Transverse colon (tissue), 4 donors: Measurements from ENCODE around the gene ALKBH5. TPM values are rescaled to one million over a fixed set of nuclear protein-coding genes. Genes with fewer than 3 reads are reported as not detected.

Experiments used
- DNase-seq: peaks from one replicate; pipeline ENCODE4 v3.0.0-alpha.2; 2019
- H3K27ac ChIP-seq, 4 donors: fragments of 200-600 bp; sonication (generic); 2 replicates each; pipeline ENCODE4 v1.5.1; 2016 to 2018; ENCODE audit warnings: inconsistent platforms in 4 of 4
- H3K27me3 ChIP-seq: fragments of 200-600 bp; sonication (generic); 2 replicates; pipeline ENCODE4 v1.5.1; 2017; ENCODE audit warnings: inconsistent platforms
- H3K36me3 ChIP-seq, 4 donors: fragments of 200-600 bp; sonication (generic); 2 replicates each; pipeline ENCODE4 v1.5.1; 2017 to 2019; ENCODE audit warnings: inconsistent platforms in 4 of 4
- H3K4me1 ChIP-seq, 4 donors: fragments of 200-600 bp; sonication (generic); 2 replicates each; pipeline ENCODE4 v1.5.1; 2017 to 2020; ENCODE audit warnings: inconsistent platforms in 4 of 4
- H3K4me3 ChIP-seq, 4 donors: fragments of 200-600 bp; sonication (generic); 1 replicate in 1 of 4; 2 replicates in 3 of 4; pipeline versions ENCODE4 v1.5.1 to v1.6.1; 2017 to 2019; ENCODE audit warnings: inconsistent platforms in 4 of 4
- H3K9me3 ChIP-seq, 2 donors: fragments of 200-600 bp; sonication (generic); 2 replicates each; pipeline ENCODE4 v1.5.1; 2017 to 2019; ENCODE audit warnings: inconsistent platforms in 2 of 2
- CTCF ChIP-seq, 5 experiments: fragments of 200-600 bp in 3 of 5; fragments of 450-650 bp in 2 of 5; sonication (generic) in 3 of 5; IDR thresholded peaks; 1 replicate in 2 of 5; 2 replicates in 3 of 5; pipeline ENCODE4 v1.5.1; 2016 to 2017; ENCODE audit warnings: antibody characterized with exemption in 5 of 5, inconsistent platforms in 3 of 5, mild to moderate bottlenecking in 2 of 5, moderate library complexity in 1 of 5
- EP300 ChIP-seq: sonication (generic); formaldehyde crosslinking; IDR thresholded peaks from one replicate; pipeline ENCODE4 v1.6.1; 2017; ENCODE audit warnings: antibody characterized with exemption, low read depth
- POLR2A ChIP-seq: fragments of 450-650 bp; IDR thresholded peaks from one replicate; pipeline ENCODE4 v1.6.1; 2016; ENCODE audit warnings: antibody characterized with exemption, mild to moderate bottlenecking, moderate library complexity
- POLR2AphosphoS5 ChIP-seq, 3 donors: sonication (generic); formaldehyde crosslinking; IDR thresholded peaks; one replicate each; pipeline ENCODE4 v1.6.1; 2016; ENCODE audit warnings: antibody characterized with exemption in 3 of 3
- WGBS, 2 donors: methylation state at CpG; one replicate each; pipeline ENCODE4 v1.1.5; 2018; ENCODE audit warnings: low coverage in 1 of 2; 5-methylcytosine and 5-hydroxymethylcytosine counted together
- in situ Hi-C, 4 donors: fragments of 200-750 bp; cut with MboI; loops; one replicate each; pipeline versions ENCODE4 v1.15.0 to v1.15.1; 2017; ENCODE audit warnings: low sequenced_read_pairs in 3 of 4, low pct_ligation_motif_present in 1 of 4, low pct_unique_long_range_greater_than_20kb in 1 of 4
- intact Hi-C: fragments of 100-400 bp; cut with DNase I; formaldehyde crosslinking; loops from one replicate; pipeline ENCODE4 v1.15.1; 2023; ENCODE audit warnings: low total_unique reads
- total RNA-seq, 4 donors: library from RNA; depleted of rRNA; stranded (reverse); fragments of >200 nt; gene quantifications; one replicate each; pipeline ENCODE4 v1.1.0, GENCODE V29; 2016

ALKBH5 gene
- total RNA-seq, 4 donors from 2014 or later = 69.2 to 109 (median 88.4) TPM

GRCh38 chr17:18246880-18247612 lies 63.4 kb downstream of the ALKBH5 start:
- Histone ChIP-seq H3K4me3 (peak overlapping the region in 2 of 4 donors; percentile 6 to 21), H3K27ac (peak overlapping the region; percentile 55 to 77 (median 60)), H3K4me1 (peaks cover 0 to 19% (median 4%) of the 10 kb centered on the region in 4 donors), H3K36me3 (peaks cover 0 to 33% (median 15%) of the 10 kb centered on the region in 4 donors), H3K27me3 (no peaks in the 10 kb centered on the region), H3K9me3 (no peaks in the 10 kb centered on the region)
- intact Hi-C loops = no loop called here
- in situ Hi-C loops = no loop called here
- peak; percentile 93 for DNase-seq
- WGBS, 2 donors = 46% methylated on average over 44 of the region's 46 CpGs; no CpG with 5 or more reads in 1 of the 2 donors
- TF ChIP-seq EP300 (no peak), POLR2AphosphoS5 (IDR thresholded peaks at IDR 0.05) (peak in 2 of 3 donors; percentile 43 to 62), POLR2A (peak; percentile 44), CTCF (IDR thresholded peaks at IDR 0.05) (no peak)

GRCh38 chr17:18247613-18248001 lies 64.0 kb downstream of the ALKBH5 start:
- Histone ChIP-seq H3K4me3 (no peak overlapping the region), H3K36me3 (peaks cover 0 to 39% (median 18%) of the 10 kb centered on the region in 4 donors), H3K27ac (peak overlapping the region in 3 of 4 donors; percentile 59 to 77 (median 62)), H3K27me3 (no peaks in the 10 kb centered on the region), H3K4me1 (peaks cover 0 to 19% (median 4%) of the 10 kb centered on the region in 4 donors), H3K9me3 (no peaks in the 10 kb centered on the region)
- TF ChIP-seq CTCF (IDR thresholded peaks at IDR 0.05) = no peak
- no peak for TF ChIP-seq EP300
- no peak for TF ChIP-seq POLR2AphosphoS5 (IDR thresholded peaks at IDR 0.05)
- TF ChIP-seq POLR2A = no peak
- 70% methylated on average over 21 of the region's 30 CpGs; no CpG with 5 or more reads in 1 of the 2 donors for WGBS, 2 donors
- DNase-seq = no peak
- in situ Hi-C loops = no loop called here
- intact Hi-C loops = no loop called here

GRCh38 chr17:18248300-18248731 lies 64.7 kb downstream of the ALKBH5 start:
- intact Hi-C loops (no loop called here), in situ Hi-C loops (no loop called here)
- DNase-seq = peak; percentile 67
- 32% methylated on average over 9 of the region's 9 CpGs; no CpG with 5 or more reads in 1 of the 2 donors for WGBS, 2 donors
- no peak overlapping the region for H3K4me3 ChIP-seq
- no peaks in the 10 kb centered on the region for H3K27me3 ChIP-seq
- no peak for TF ChIP-seq POLR2A
- TF ChIP-seq CTCF (IDR thresholded peaks at IDR 0.05) = peak; percentile 52 to 71 (median 60)
- peak in 1 of 3 donors; percentile 4 for TF ChIP-seq POLR2AphosphoS5 (IDR thresholded peaks at IDR 0.05)
- no peaks in the 10 kb centered on the region for H3K9me3 ChIP-seq
- H3K27ac ChIP-seq = peak overlapping the region in 2 of 4 donors; percentile 30 to 59
- H3K36me3 ChIP-seq = peaks cover 0 to 44% (median 21%) of the 10 kb centered on the region in 4 donors
- peaks cover 0 to 19% (median 4%) of the 10 kb centered on the region in 4 donors for H3K4me1 ChIP-seq

GRCh38 chr17:18248811-18249210 lies 65.2 kb downstream of the ALKBH5 start:
- peak overlapping the region in 1 of 4 donors; percentile 59 for H3K27ac ChIP-seq

More at GRCh38 chr17:18248811-18249210, 65.2 kb downstream of the ALKBH5 start:
- in situ Hi-C loops = no loop called here
- Histone ChIP-seq H3K4me1 (peaks cover 0 to 19% (median 4%) of the 10 kb centered on the region in 4 donors), H3K4me3 (no peak overlapping the region), H3K36me3 (peaks cover 0 to 49% (median 24%) of the 10 kb centered on the region in 4 donors), H3K9me3 (no peaks in the 10 kb centered on the region), H3K27me3 (no peaks in the 10 kb centered on the region)
- 86% methylated on average over 7 of the region's 7 CpGs; no CpG with 5 or more reads in 1 of the 2 donors for WGBS, 2 donors
- no peak for TF ChIP-seq CTCF (IDR thresholded peaks at IDR 0.05)
- no peak for TF ChIP-seq EP300
- no peak for TF ChIP-seq POLR2AphosphoS5 (IDR thresholded peaks at IDR 0.05)
- no peak for TF ChIP-seq POLR2A
- intact Hi-C loops = no loop called here
- no peak for DNase-seq
